Measurements from ENCODE around the gene GNG13. TPM values are rescaled to one million over a fixed set of nuclear protein-coding genes. Genes with fewer than 3 reads are reported as not detected.
A peak's percentile ranks its signal among the peaks of the same experiment; 100 is the strongest.

The GNG13 gene
- total and polyA plus RNA-seq, 8 donors, result 0.17 to 0.27 TPM; not detected in 6

- peaks cover 0 to under 1% of the 10 kb centered on the region in 2 donors for H3K4me1 ChIP-seq
- peaks cover 0 to 40% of the 10 kb centered on the region in 2 donors for H3K27me3 ChIP-seq
- DNase-seq, result no peak
- no peak overlapping the region for H3K27ac ChIP-seq
- intact Hi-C loops (cut with DNase I), result no loop called here
- peaks cover 0 to 30% of the 10 kb centered on the region in 2 donors for H3K9me3 ChIP-seq
- H3K4me3 ChIP-seq, result no peak overlapping the region
- H3K36me3 ChIP-seq, result no peaks in the 10 kb centered on the region
- ATAC-seq, result no peak
- TF ChIP-seq CTCF (IDR thresholded peaks at IDR 0.05), result no peak
Observed at GRCh38 chr16:836221-836620, 35.7 kb upstream of the GNG13 start.

GRCh38 chr16:835373-835772 lies 34.8 kb upstream of the GNG13 start:
- H3K9me3 ChIP-seq, result peaks cover 0 to 30% of the 10 kb centered on the region in 2 donors
- ATAC-seq (no peak), DNase-seq (peak in 1 of 4 donors; percentile 31)
- peaks cover 0 to 5% of the 10 kb centered on the region in 2 donors for H3K4me1 ChIP-seq
- intact Hi-C loops (cut with DNase I), result no loop called here
- H3K27ac ChIP-seq, result no peak overlapping the region
- H3K36me3 ChIP-seq, result no peaks in the 10 kb centered on the region
- no peak overlapping the region for H3K4me3 ChIP-seq
- TF ChIP-seq CTCF (IDR thresholded peaks at IDR 0.05), result no peak
- peaks cover 0 to 40% of the 10 kb centered on the region in 2 donors for H3K27me3 ChIP-seq

DNA sequence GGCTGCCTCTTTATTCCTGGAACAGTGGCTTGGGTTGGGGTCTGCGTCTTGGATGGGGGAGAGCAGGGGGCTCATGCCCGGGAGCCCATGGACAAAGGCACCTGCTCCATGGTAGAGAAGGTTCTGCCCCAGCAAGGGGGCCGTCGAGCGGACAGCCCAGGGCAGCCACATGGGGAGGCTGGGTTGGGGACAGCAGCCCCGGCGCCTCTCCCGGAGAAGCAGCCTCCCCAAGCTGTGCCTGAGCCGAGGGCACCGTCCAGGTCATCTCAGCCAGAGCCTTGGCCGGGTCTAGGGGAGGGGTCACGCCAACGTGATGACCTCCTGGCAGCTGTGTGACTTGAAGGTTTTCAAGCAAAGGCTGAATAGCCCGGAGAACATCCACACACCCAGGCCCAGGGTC lies 32.9 kb upstream of the GNG13 start:
- intact Hi-C loops (cut with DNase I), result no loop called here
- DNase-seq, result no peak
- H3K9me3 ChIP-seq, result peaks cover 0 to 30% of the 10 kb centered on the region in 2 donors

GRCh38 chr16:832652-833336 lies 32.3 kb upstream of the GNG13 start:
- no peak for DNase-seq
- Histone ChIP-seq H3K36me3 (no peaks in the 10 kb centered on the region), H3K4me3 (no peak overlapping the region), H3K4me1 (peaks cover 0 to 5% of the 10 kb centered on the region in 2 donors), H3K27ac (no peak overlapping the region), H3K9me3 (peaks cover 0 to 29% of the 10 kb centered on the region in 2 donors), H3K27me3 (peaks cover 0 to 22% of the 10 kb centered on the region in 2 donors)
- no peak for ATAC-seq
- intact Hi-C loops (cut with DNase I), result no loop called here
- TF ChIP-seq CTCF (IDR thresholded peaks at IDR 0.05), result no peak

More for the DNA sequence above, 32.9 kb upstream of the GNG13 start:
- Histone ChIP-seq H3K4me3 (no peak overlapping the region), H3K27ac (no peak overlapping the region), H3K36me3 (no peaks in the 10 kb centered on the region), H3K27me3 (peaks cover 0 to 22% of the 10 kb centered on the region in 2 donors), H3K4me1 (peaks cover 0 to 5% of the 10 kb centered on the region in 2 donors)
- TF ChIP-seq CTCF (IDR thresholded peaks at IDR 0.05), result no peak
- ATAC-seq, result no peak

GRCh38 chr16:831571-832413 lies 31.3 kb upstream of the GNG13 start:
- DNase-seq, result peak in 1 of 4 donors; percentile 7
- TF ChIP-seq CTCF (IDR thresholded peaks at IDR 0.05), result no peak
- peaks cover 0 to 5% of the 10 kb centered on the region in 2 donors for H3K4me1 ChIP-seq
- H3K4me3 ChIP-seq, result no peak overlapping the region
- intact Hi-C loops (cut with DNase I), result no loop called here
- peaks cover 0 to 19% of the 10 kb centered on the region in 2 donors for H3K9me3 ChIP-seq
- H3K27me3 ChIP-seq, result peaks cover 0 to 22% of the 10 kb centered on the region in 2 donors
- no peak for ATAC-seq
- no peaks in the 10 kb centered on the region for H3K36me3 ChIP-seq
- H3K27ac ChIP-seq, result no peak overlapping the region

All from left lung (tissue), 10 donors.